Activated B cell treated with CpG ODN at 0.5 μM for 24 hours (primary cell): ENCODE measurements around the gene ATRN. TPM values are rescaled to one million over a fixed set of nuclear protein-coding genes. Genes with fewer than 3 reads are reported as not detected.

Source experiments
- ATAC-seq: fragments of 200-7000 bp; cut with Tn5 transposase; one replicate; pipeline ENCODE4 v1.10.0; 2021; ENCODE audit warnings: low read depth, mild to moderate bottlenecking, moderate library complexity
- CTCF ChIA-PET: fragments of 350-600 bp; sonication (Branson Sonifier 250); formaldehyde crosslinking; loops from one replicate; lab custom pipeline; 2021; ENCODE audit warnings: antibody characterized with exemption; lab: Charles Lee
- POLR2A ChIA-PET: fragments of 350-600 bp; sonication (Branson Sonifier 250); formaldehyde crosslinking; loops from one replicate; lab custom pipeline; 2021; ENCODE audit warnings: antibody characterized with exemption; lab: Charles Lee
- DNase-seq: peaks from one replicate; pipeline ENCODE4 v3.0.0; 2022
- H3K27ac Mint-ChIP-seq: one replicate; pipeline ENCODE4 v1.8.0; 2020; ENCODE audit warnings: mixed read lengths
- H3K27me3 Mint-ChIP-seq: one replicate; pipeline ENCODE4 v1.8.0; 2021; ENCODE audit warnings: mixed read lengths
- H3K36me3 Mint-ChIP-seq: one replicate; pipeline ENCODE4 v1.8.0; 2021; ENCODE audit warnings: low read depth, mixed read lengths
- H3K4me1 Mint-ChIP-seq: one replicate; pipeline ENCODE4 v1.8.0; 2021; ENCODE audit warnings: mixed read lengths
- H3K4me3 Mint-ChIP-seq: one replicate; pipeline ENCODE4 v1.8.0; 2020; ENCODE audit warnings: mild to moderate bottlenecking, mixed read lengths
- H3K9me3 Mint-ChIP-seq: one replicate; pipeline ENCODE4 v1.8.0; 2020; ENCODE audit warnings: mixed read lengths
- CTCF ChIP-seq: fragments of 200-600 bp; IDR thresholded peaks from one replicate; pipeline ENCODE4 v1.8.0; 2022; ENCODE audit warnings: antibody characterized with exemption, mild to moderate bottlenecking
- intact Hi-C: fragments of 100-400 bp; cut with micrococcal nuclease; formaldehyde crosslinking; loops from one replicate; pipeline ENCODE4 v1.15.1; 2024
- total RNA-seq: library from RNA; stranded (reverse); gene quantifications from 2 replicates; pipeline ENCODE4 v1.2.3, GENCODE V29; 2022

ATRN gene
- total RNA-seq, 1 donor from 2014 or later: 13.0 TPM

DNA sequence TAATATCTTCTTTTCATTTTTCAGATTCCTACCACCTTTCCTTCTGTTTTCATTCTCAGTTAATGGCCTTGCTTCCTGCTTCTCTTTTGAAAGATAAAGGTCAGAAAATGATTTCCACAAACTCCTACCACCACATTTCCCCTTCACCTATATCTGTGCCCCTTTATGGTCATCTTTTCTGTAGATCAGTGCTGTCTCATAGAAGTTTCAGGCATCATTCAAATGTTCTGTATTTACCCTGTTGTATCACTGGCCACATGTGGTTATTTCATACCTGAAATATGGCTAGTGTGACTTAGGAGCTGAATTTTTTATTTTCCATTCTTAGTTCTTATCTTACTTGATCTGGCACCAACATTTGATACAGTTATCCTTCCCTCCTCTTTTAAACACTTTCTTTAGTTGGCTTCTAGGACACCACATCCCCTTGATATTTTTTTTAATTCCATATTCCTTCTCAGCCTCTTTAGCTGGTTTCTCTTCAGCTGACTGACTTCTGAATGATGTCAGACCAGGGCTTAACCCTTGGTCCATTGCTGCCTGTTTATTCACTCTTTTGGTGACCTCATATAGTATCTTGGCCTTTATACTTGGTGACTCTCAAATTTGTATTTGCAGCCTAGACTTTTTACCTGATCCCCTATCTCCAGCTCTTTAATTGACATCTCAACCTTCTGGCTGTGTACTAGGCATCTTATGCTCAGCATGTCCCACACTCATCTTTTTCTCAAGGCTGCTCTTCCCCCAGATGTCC is 81.0 kb downstream of the ATRN start:
- DNase-seq (no peak), ATAC-seq (no peak)
- no peaks in the 10 kb centered on the region for H3K27me3 Mint-ChIP-seq
- H3K9me3 Mint-ChIP-seq: no peaks in the 10 kb centered on the region
- no peak for TF ChIP-seq CTCF
- intact Hi-C loops: no loop called here
- no peak overlapping the region for H3K27ac Mint-ChIP-seq
- CTCF ChIA-PET: no interaction called here
- no peak overlapping the region for H3K4me3 Mint-ChIP-seq
- no peaks in the 10 kb centered on the region for H3K4me1 Mint-ChIP-seq
- H3K36me3 Mint-ChIP-seq: peaks cover 63% of the 10 kb centered on the region
- POLR2A ChIA-PET: no interaction called here

DNA sequence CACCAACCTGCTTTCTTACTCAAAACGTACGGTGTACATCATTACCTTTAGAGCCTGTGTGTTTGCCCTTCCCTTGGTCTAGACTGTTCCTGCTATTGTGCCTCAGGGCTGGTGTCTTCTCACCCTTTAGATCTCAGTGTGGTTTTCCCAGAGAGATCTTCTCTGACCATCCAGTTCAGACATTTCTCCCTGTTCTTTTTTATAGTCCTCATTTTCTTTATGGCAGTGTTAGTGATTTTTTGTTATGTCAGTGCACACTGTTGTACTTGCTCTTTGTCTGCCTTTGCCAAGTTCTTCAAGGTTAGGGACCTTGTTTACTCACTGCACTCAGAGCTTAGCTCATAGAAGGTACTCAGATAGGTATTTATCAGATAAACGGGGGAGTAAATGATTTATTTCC is 82.8 kb downstream of the ATRN start:
- ATAC-seq: no peak
- H3K27me3 Mint-ChIP-seq: no peaks in the 10 kb centered on the region
- no peak overlapping the region for H3K4me3 Mint-ChIP-seq
- H3K4me1 Mint-ChIP-seq: no peaks in the 10 kb centered on the region
- ChIA-PET CTCF (no interaction called here), POLR2A (no interaction called here)
- intact Hi-C loops: no loop called here
- no peaks in the 10 kb centered on the region for H3K9me3 Mint-ChIP-seq
- peaks cover 55% of the 10 kb centered on the region for H3K36me3 Mint-ChIP-seq
- TF ChIP-seq CTCF: no peak
- DNase-seq: no peak
- no peak overlapping the region for H3K27ac Mint-ChIP-seq

DNA sequence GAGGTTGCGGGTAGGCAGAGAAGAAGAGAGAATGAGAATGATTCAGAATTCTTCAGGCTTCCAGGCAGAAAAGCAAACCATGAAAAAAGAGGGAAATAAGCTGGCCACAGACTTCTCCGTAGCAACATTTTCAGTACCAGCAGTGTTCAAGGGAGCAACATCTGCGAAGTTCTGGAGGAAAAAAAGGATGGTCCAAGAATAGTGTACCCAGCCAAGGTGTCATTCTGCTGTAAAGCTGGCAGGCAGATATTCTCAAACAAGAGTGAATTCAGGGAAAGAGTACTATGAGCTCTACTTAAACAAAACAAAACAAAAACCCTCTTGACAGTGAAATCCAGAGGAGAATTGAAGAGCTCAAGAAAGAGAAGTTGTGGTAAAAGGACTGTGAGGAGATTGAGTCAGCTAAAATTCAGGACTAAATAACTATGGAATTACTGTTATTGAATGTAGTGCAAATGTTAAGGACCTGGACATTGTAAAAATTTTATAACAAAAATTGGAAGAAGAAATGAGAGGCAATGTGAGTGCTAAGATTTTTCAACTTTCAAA is 86.5 kb downstream of the ATRN start:
- Mint-ChIP-seq H3K27ac (no peak overlapping the region), H3K4me1 (peaks cover 9% of the 10 kb centered on the region), H3K4me3 (no peak overlapping the region), H3K9me3 (no peaks in the 10 kb centered on the region), H3K27me3 (no peaks in the 10 kb centered on the region), H3K36me3 (peaks cover 30% of the 10 kb centered on the region)
- ATAC-seq: no peak
- no peak for DNase-seq
- CTCF ChIA-PET: no interaction called here
- no peak for TF ChIP-seq CTCF
- POLR2A ChIA-PET: interaction anchor here (0.7 kb wide), 1 partner anchor 73 kb away, joined by 3 read pairs; no protein-coding TSS in a partner anchor
- intact Hi-C loops: no loop called here

GRCh38 chr20:3559231-3559630 is 88.4 kb downstream of the ATRN start:
- TF ChIP-seq CTCF: no peak
- intact Hi-C loops: no loop called here
- no peak for DNase-seq
- ATAC-seq: no peak
- H3K4me1 Mint-ChIP-seq: peaks cover 9% of the 10 kb centered on the region
- H3K9me3 Mint-ChIP-seq: no peaks in the 10 kb centered on the region
- POLR2A ChIA-PET: no interaction called here
- no peaks in the 10 kb centered on the region for H3K27me3 Mint-ChIP-seq
- H3K36me3 Mint-ChIP-seq: peaks cover 31% of the 10 kb centered on the region
- no peak overlapping the region for H3K27ac Mint-ChIP-seq
- H3K4me3 Mint-ChIP-seq: no peak overlapping the region
- CTCF ChIA-PET: no interaction called here

GRCh38 chr20:3559637-3560036 is 88.8 kb downstream of the ATRN start:
- ATAC-seq: no peak
- Mint-ChIP-seq H3K27me3 (no peaks in the 10 kb centered on the region), H3K36me3 (peaks cover 32% of the 10 kb centered on the region), H3K4me3 (no peak overlapping the region), H3K27ac (no peak overlapping the region), H3K9me3 (no peaks in the 10 kb centered on the region), H3K4me1 (peaks cover 9% of the 10 kb centered on the region)
- CTCF ChIA-PET: no interaction called here
- POLR2A ChIA-PET: no interaction called here
- intact Hi-C loops: loop anchor here (5.0 to 10.0 kb wide), 3 partner anchors 155 to 1033 kb away; partner anchors contain the start of gene DNAAF9
- DNase-seq: no peak
- TF ChIP-seq CTCF: no peak
